HepG2 (cell line): ENCODE data around the gene CCL27. TPM values are rescaled to one million over a fixed set of nuclear protein-coding genes. Genes with fewer than 3 reads are reported as not detected.

Experiments
- ATAC-seq: fragments of 200-7000 bp; cut with Tn5 transposase; 3 replicates; pipeline ENCODE4 v1.9.1; 2020; ENCODE audit warnings: mild to moderate bottlenecking, moderate library complexity
- BruUV-seq: library from RNA; stranded (reverse); fragments of 400-500 nt; replicated peaks from 2 replicates; lab custom pipeline; 2021; lab: Mats Ljungman, UMichigan
- CTCF ChIA-PET: fragments of 300-600 bp; formaldehyde crosslinking; extraction: SDS; loops from one replicate; lab custom pipeline; 2021; ENCODE audit warnings: low total read pairs, inconsistent platforms, low intra/inter-chr PET ratio; lab: Yijun Ruan, JAX
- POLR2A ChIA-PET: fragments of 350-600 bp; sonication (Branson Sonifier 250); formaldehyde crosslinking; loops from one replicate; lab custom pipeline; 2020; ENCODE audit warnings: antibody characterized with exemption, inconsistent platforms; lab: Yijun Ruan, JAX
- DNase-seq: peaks from one replicate; pipeline ENCODE4 v3.0.0-alpha.2; 2015; ENCODE audit warnings: low spot score
- FAIRE-seq: peaks from 3 replicates; lab custom pipeline; 2011; peaks lifted over from hg19 to GRCh38; lab: Jason Lieb, UNC
- H2AFZ ChIP-seq: one replicate; pipeline ENCODE4 v1.6.1; 2011; ENCODE audit warnings: low read length, inconsistent platforms
- H3K27ac ChIP-seq: fragments of 300-600 bp; 3 replicates; pipeline ENCODE4 v1.8.0; 2011; ENCODE audit warnings: mixed run types, mild to moderate bottlenecking, mixed read lengths, low read length, inconsistent platforms; ENCODE audit not compliant: insufficient read depth; ENCODE audit errors: extremely low read length
- H3K27me3 ChIP-seq, 2 experiments: fragments of 200-600 bp in 1 of 2; 2 replicates in 1 of 2; 3 replicates in 1 of 2; pipeline versions ENCODE4 v1.6.0 to v1.8.0; 2011; ENCODE audit warnings: low read length in 2 of 2, mild to moderate bottlenecking in 2 of 2, moderate library complexity in 2 of 2, inconsistent platforms in 1 of 2; ENCODE audit not compliant: insufficient read depth in 2 of 2, control insufficient read depth in 1 of 2
- H3K36me3 ChIP-seq, 2 experiments: fragments of 200-600 bp in 1 of 2; replicated peaks in 1 of 2; 2 replicates in 1 of 2; 3 replicates in 1 of 2; pipeline versions ENCODE4 v1.5.1 to v1.8.0; 2011; ENCODE audit warnings: low read length in 2 of 2, inconsistent platforms in 1 of 2; ENCODE audit not compliant: insufficient read depth in 2 of 2, control insufficient read depth in 1 of 2
- H3K4me1 ChIP-seq: 2 replicates; pipeline ENCODE4 v1.5.1; 2012; ENCODE audit warnings: low read length, inconsistent platforms; ENCODE audit not compliant: insufficient read depth
- H3K4me2 ChIP-seq: 2 replicates; pipeline ENCODE4 v1.6.0; 2011; ENCODE audit warnings: low read depth, low read length, inconsistent platforms
- H3K4me3 ChIP-seq, 3 experiments: fragments of 200-600 bp in 1 of 3; sonication (generic), shearing (Covaris generic) in 1 of 3; replicated peaks in 1 of 3; 2 replicates each; pipeline ENCODE4 v1.5.1; 2011 to 2016; ENCODE audit warnings: low read length in 3 of 3, inconsistent platforms in 2 of 3, low read depth in 2 of 3, mild to moderate bottlenecking in 2 of 3, control low read depth in 1 of 3, mixed read lengths in 1 of 3; ENCODE audit not compliant: insufficient read depth in 1 of 3
- H3K79me2 ChIP-seq: one replicate; pipeline ENCODE4 v1.6.1; 2011; ENCODE audit warnings: low read length, inconsistent platforms; ENCODE audit not compliant: insufficient read depth
- H3K9ac ChIP-seq: 2 replicates; pipeline ENCODE4 v1.6.0; 2011; ENCODE audit warnings: mild to moderate bottlenecking, low read depth, low read length, inconsistent platforms; ENCODE audit not compliant: insufficient read depth
- H3K9me3 ChIP-seq: 2 replicates; pipeline ENCODE4 v1.5.1; 2012; ENCODE audit warnings: mild to moderate bottlenecking, low read length
- H4K20me1 ChIP-seq: 2 replicates; pipeline ENCODE4 v1.6.0; 2011; ENCODE audit warnings: inconsistent platforms, mild to moderate bottlenecking, low read length, moderate library complexity; ENCODE audit not compliant: insufficient read depth
- CAMTA2 ChIP-seq: sonication (generic); formaldehyde crosslinking; IDR thresholded peaks from 2 replicates; pipeline ENCODE4 v1.4.0; 2020; ENCODE audit warnings: mild to moderate bottlenecking, missing genetic modification reagents, borderline replicate concordance
- CC2D1A ChIP-seq: sonication (generic); formaldehyde crosslinking; IDR thresholded peaks from 2 replicates; pipeline ENCODE4 v1.8.1; 2023; ENCODE audit warnings: mild to moderate bottlenecking, missing genetic modification reagents
- FOSL2 ChIP-seq: sonication (generic); formaldehyde crosslinking; IDR thresholded peaks from 2 replicates; pipeline ENCODE4 v1.4.0; 2020; ENCODE audit warnings: missing genetic modification reagents
- IKZF5 ChIP-seq: IDR thresholded peaks from 2 replicates; pipeline ENCODE4 v1.6.1; 2018; ENCODE audit warnings: missing genetic modification reagents, mild to moderate bottlenecking, missing compliant biosample characterization
- KLF13 ChIP-seq: sonication (generic); formaldehyde crosslinking; IDR thresholded peaks from 2 replicates; pipeline ENCODE4 v1.4.0; 2020; ENCODE audit warnings: mild to moderate bottlenecking, missing genetic modification reagents
- RNF219 ChIP-seq: sonication (generic); formaldehyde crosslinking; IDR thresholded peaks from 2 replicates; pipeline ENCODE4 v1.5.0; 2020; ENCODE audit warnings: mild to moderate bottlenecking, missing genetic modification reagents
- ZBTB3 ChIP-seq: sonication (generic); formaldehyde crosslinking; IDR thresholded peaks from 2 replicates; pipeline ENCODE4 v1.4.0; 2020; ENCODE audit warnings: low read depth, mild to moderate bottlenecking, moderate library complexity, missing genetic modification reagents, borderline replicate concordance
- ZFP36L1 ChIP-seq: sonication (generic); formaldehyde crosslinking; IDR thresholded peaks from 2 replicates; pipeline ENCODE4 v1.8.0; 2022; ENCODE audit warnings: mild to moderate bottlenecking, missing genetic modification reagents, moderate library complexity
- ZNF142 ChIP-seq: sonication (generic); formaldehyde crosslinking; IDR thresholded peaks from 2 replicates; pipeline ENCODE4 v1.4.0; 2020; ENCODE audit warnings: missing genetic modification reagents
- ZNF605 ChIP-seq: sonication (generic); formaldehyde crosslinking; IDR thresholded peaks from 2 replicates; pipeline ENCODE4 v1.8.0; 2022; ENCODE audit warnings: mild to moderate bottlenecking, missing genetic modification reagents
- ZSCAN20 ChIP-seq: sonication (generic); formaldehyde crosslinking; IDR thresholded peaks from 2 replicates; pipeline ENCODE4 v1.4.0; 2020; ENCODE audit warnings: missing genetic modification reagents, mild to moderate bottlenecking, borderline replicate concordance
- WGBS: methylation state at CpG from one replicate; pipeline ENCODE4 v1.1.6; 2017; ENCODE audit warnings: low lambda C conversion rate; 5-methylcytosine and 5-hydroxymethylcytosine counted together
- in situ Hi-C: cut with HindIII; loops from 2 replicates; pipeline ENCODE4 v1.10.0; 2017; ENCODE audit warnings: low pct_unique_long_range_greater_than_20kb; ENCODE audit not compliant: extremely low pct_ligation_motif_present
- intact Hi-C: fragments of 100-400 bp; cut with micrococcal nuclease; formaldehyde crosslinking; loops from one replicate; pipeline ENCODE4 v1.10.0; 2022; ENCODE audit not compliant: unreplicated experiment
- polyA plus RNA-seq, 8 experiments: library from polyadenylated mRNA; depleted of rRNA in 3 of 8; stranded (reverse) in 7 of 8; unstranded in 1 of 8; fragments of >200 nt; fragmentation: Illumina TruSeq in 4 of 8; extraction: Trizol in 4 of 8; gene quantifications; 2 replicates each; pipeline versions ENCODE4 v1.2.1 to v1.2.3, GENCODE V29; 2011 to 2016; ENCODE audit warnings: low read depth in 4 of 8, missing spikeins in 1 of 8, mixed read lengths in 1 of 8; ENCODE audit not compliant: insufficient read depth in 1 of 8
- total RNA-seq, 5 experiments: library from RNA; depleted of rRNA; stranded (reverse); fragments of >200 nt; fragmentation: Illumina TruSeq; extraction: Trizol; gene quantifications; 2 replicates each; pipeline ENCODE4 v1.2.3, GENCODE V29; 2016; ENCODE audit warnings: low read depth in 1 of 5

CCL27 gene
- total and polyA plus RNA-seq, 2 of the 13 experiments (the other 11 are each of a cell fraction or from before 2014, with no cell fraction given): not detected

DNA sequence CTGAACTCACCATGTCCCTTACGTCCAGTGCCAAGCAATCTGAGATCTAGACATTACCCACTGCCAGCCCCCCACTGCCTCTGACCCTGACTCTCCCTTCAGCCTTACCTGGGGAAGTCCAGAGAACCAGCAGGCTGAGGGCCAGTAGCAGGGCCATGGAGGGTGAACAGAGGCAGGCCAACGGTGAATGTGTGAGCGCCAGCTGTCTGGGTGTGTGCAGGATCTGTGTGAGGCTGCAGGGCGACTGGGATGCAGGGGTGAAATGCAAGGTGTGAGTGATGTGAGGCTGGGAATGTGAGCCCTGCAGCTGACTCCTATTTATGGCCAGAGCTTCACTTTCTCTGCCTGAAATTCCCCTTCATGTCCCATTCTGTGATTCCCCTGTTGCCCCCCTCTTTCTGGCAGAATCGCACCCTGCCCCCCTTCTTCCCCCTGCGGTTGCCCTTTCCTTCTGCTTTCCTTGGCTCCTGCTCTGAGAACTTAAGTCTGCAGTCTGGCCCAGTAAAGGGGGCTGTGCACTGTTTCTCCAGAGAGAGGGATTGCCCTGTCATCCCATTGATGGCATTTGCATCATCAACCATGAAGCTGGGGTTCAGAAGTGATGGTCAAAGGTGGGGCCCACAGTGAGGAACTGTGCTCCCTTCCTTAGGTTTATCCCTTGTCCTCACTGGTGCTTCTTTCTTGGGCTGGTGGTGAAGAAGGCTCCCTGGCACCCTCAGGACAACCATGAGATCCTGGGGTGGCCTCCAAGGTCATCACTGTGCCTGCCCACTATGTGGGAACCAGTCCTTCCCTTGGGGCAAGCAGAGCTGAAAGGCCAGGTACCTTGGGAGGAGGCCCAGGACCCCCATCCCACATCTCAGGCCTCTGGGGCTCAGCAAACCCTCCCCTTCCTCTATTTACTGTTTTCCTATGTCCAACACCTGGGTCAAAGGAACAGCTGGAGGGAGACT is 28.8 kb upstream of the CCL27 start, which contains the start of gene CCL19 (continued):
- TF ChIP-seq IKZF5 (CRISPR knock-in tag) (no peak), ZNF605 (CRISPR knock-in tag) (no peak), CAMTA2 (CRISPR knock-in tag) (no peak), CC2D1A (CRISPR knock-in tag) (no peak), ZFP36L1 (CRISPR knock-in tag) (no peak)

DNA sequence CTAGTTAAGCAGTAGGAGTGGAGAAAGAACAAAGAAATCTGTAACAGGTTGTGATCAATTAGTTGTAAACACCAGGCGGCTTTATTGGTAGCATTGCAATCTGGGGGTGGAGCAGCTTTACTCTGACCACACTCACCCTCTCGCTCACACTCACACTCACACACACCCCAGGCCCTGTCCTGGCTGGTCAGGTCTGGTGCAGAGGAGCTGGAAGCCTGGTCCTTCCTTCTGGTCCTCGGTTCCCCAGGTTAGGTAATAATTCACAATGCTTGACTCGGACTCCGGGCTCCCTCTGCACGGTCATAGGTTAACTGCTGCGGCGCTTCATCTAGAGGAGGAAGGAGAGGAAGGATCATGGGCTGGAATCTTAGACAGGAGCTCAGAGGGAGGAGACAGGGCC is 27.1 kb upstream of the CCL27 start:
- DNase-seq (no peak), FAIRE-seq (no peak), ATAC-seq (peak; percentile 25)
- in situ Hi-C loops: no loop called here
- Histone ChIP-seq H4K20me1 (no peaks in the 10 kb centered on the region), H3K4me2 (peak overlapping the region; percentile 68), H3K4me3 (peak overlapping the region in 1 of 3 experiments; percentile 36; a peak in 2 of 6 replicates), H3K27ac (peak overlapping the region; percentile 16), H3K79me2 (no peaks in the 10 kb centered on the region), H3K4me1 (peaks cover 56% of the 10 kb centered on the region), H2AFZ (no peak overlapping the region), H3K9ac (no peak overlapping the region), H3K27me3 (no peaks in the 10 kb centered on the region), H3K9me3 (no peaks in the 10 kb centered on the region), H3K36me3 (no peaks in the 10 kb centered on the region)
- intact Hi-C loops: no loop called here
- POLR2A ChIA-PET: interaction anchor here (1.1 kb wide), 1 partner anchor 51 kb away, joined by 3 read pairs; the partner anchor contains the start of gene SIGMAR1
- CTCF ChIA-PET: no interaction called here
- WGBS: 5% methylated on average over 4 of the region's 8 CpGs
- BruUV-seq: no TSS peak
- TF ChIP-seq FOSL2 (CRISPR knock-in tag) (no peak), KLF13 (CRISPR knock-in tag) (no peak), ZSCAN20 (no peak), RNF219 (CRISPR knock-in tag) (no peak), ZBTB3 (no peak), ZNF142 (no peak)
